PC-9 (cell line): Measurements from ENCODE around the gene EVC. TPM values are rescaled to one million over a fixed set of nuclear protein-coding genes. Genes with fewer than 3 reads are reported as not detected.

Experiments
- BruUV-seq: library from RNA; stranded (reverse); fragments of 400-500 nt; replicated peaks from 2 replicates; lab custom pipeline; 2021; lab: Mats Ljungman, UMichigan
- CTCF ChIA-PET: fragments of 300-600 bp; sonication (Branson Sonifier 250); formaldehyde crosslinking; loops from one replicate; lab custom pipeline; 2022; ENCODE audit warnings: antibody characterized with exemption; lab: Charles Lee
- POLR2A ChIA-PET: fragments of 300-600 bp; sonication (Branson Sonifier 250); formaldehyde crosslinking; loops from one replicate; lab custom pipeline; 2022; ENCODE audit warnings: antibody characterized with exemption; ENCODE audit not compliant: unreplicated experiment; lab: Charles Lee
- DNase-seq, 2 experiments: peaks; one replicate each; pipeline versions ENCODE4 v3.0.0 to v3.0.0-alpha.2; 2015 to 2022; ENCODE audit warnings: mixed read lengths in 1 of 2
- H2AFZ ChIP-seq: fragments of 200-600 bp; sonication (generic); 2 replicates; pipeline ENCODE4 v1.8.1; 2017; ENCODE audit warnings: antibody characterized with exemption
- H3F3A ChIP-seq: fragments of 200-600 bp; sonication (generic); 2 replicates; pipeline ENCODE4 v1.8.1; 2017; ENCODE audit warnings: antibody characterized with exemption, mild to moderate bottlenecking, low read depth; ENCODE audit not compliant: insufficient read depth
- H3K27ac ChIP-seq: fragments of 200-600 bp; sonication (generic); 2 replicates; pipeline ENCODE4 v1.6.1; 2016; ENCODE audit warnings: mixed run types
- H3K27me3 ChIP-seq: fragments of 200-600 bp; sonication (generic); 2 replicates; pipeline ENCODE4 v1.6.1; 2016; ENCODE audit warnings: low read depth, mixed run types; ENCODE audit not compliant: insufficient read depth
- H3K36me3 ChIP-seq: fragments of 200-600 bp; sonication (generic); 2 replicates; pipeline ENCODE4 v1.6.1; 2016; ENCODE audit warnings: low read depth, mixed run types
- H3K4me1 ChIP-seq: fragments of 200-600 bp; sonication (generic); replicated peaks from 2 replicates; pipeline ENCODE4 v1.6.1; 2016; ENCODE audit warnings: mixed run types; ENCODE audit not compliant: insufficient read depth
- H3K4me2 ChIP-seq: fragments of 200-600 bp; sonication (generic); 2 replicates; pipeline ENCODE4 v1.6.1; 2017; ENCODE audit warnings: mixed run types
- H3K4me3 ChIP-seq: fragments of 200-600 bp; sonication (generic); 2 replicates; pipeline ENCODE4 v1.6.1; 2016; ENCODE audit warnings: mixed run types
- H3K79me2 ChIP-seq: fragments of 200-600 bp; sonication (generic); 2 replicates; pipeline ENCODE4 v1.6.1; 2017; ENCODE audit warnings: low read depth, mixed run types
- H3K9me2 ChIP-seq: fragments of 200-600 bp; sonication (generic); 2 replicates; pipeline ENCODE4 v1.8.1; 2017; ENCODE audit warnings: mild to moderate bottlenecking; ENCODE audit not compliant: insufficient read depth
- H3K9me3 ChIP-seq: fragments of 200-600 bp; sonication (generic); 2 replicates; pipeline ENCODE4 v1.8.1; 2016; ENCODE audit warnings: low read depth; ENCODE audit not compliant: insufficient read depth
- H4K20me1 ChIP-seq: fragments of 200-600 bp; sonication (generic); 2 replicates; pipeline ENCODE4 v1.8.1; 2017; ENCODE audit not compliant: insufficient read depth
- EZH2 ChIP-seq: fragments of 200-600 bp; sonication (generic); IDR thresholded peaks from 2 replicates; pipeline ENCODE4 v1.8.0; 2017; ENCODE audit warnings: antibody characterized with exemption, low read depth
- intact Hi-C: fragments of 100-400 bp; cut with micrococcal nuclease; formaldehyde crosslinking; loops from one replicate; pipeline ENCODE4 v1.10.0; 2022; ENCODE audit not compliant: unreplicated experiment
- total RNA-seq: library from RNA; stranded (reverse); gene quantifications from 2 replicates; pipeline ENCODE4 v1.2.3, GENCODE V29; 2021
- TF ChIP-seq, protein P1 (sequence below): fragments of 200-600 bp; sonication (generic); conservative IDR thresholded peaks from 2 replicates; pipeline ENCODE4 v1.6.1; 2017; ENCODE audit warnings: mixed run types, antibody characterized with exemption, mild to moderate bottlenecking, moderate library complexity

The EVC gene
- total RNA-seq, 1 experiment from 2014 or later = 14.0 TPM

DNA sequence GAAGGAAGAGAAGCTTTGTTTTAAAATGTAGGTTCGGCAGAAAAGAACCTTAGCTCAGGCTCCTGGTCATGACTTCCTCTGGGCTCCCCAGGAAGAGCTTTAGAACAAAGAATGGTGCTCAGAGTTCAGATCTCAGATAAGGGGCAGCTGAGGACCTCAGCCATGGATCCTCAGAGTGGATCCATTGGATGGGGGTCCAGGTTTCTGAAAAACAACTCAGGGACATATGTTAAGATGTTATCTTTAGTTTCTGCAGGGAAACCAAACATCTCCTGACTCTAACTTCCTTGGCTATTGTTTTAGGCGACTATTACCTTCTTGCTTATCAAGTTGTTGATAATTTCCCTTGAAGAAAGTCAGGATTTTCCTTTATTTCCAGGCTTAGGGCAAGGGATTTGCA lies 5.4 kb downstream of the EVC start:
- 0 out of 2 replicates have a peak, but pooled peaks cover 6% of the 10 kb centered on the region for H3K79me2 ChIP-seq
- BruUV-seq = no TSS peak

DNA sequence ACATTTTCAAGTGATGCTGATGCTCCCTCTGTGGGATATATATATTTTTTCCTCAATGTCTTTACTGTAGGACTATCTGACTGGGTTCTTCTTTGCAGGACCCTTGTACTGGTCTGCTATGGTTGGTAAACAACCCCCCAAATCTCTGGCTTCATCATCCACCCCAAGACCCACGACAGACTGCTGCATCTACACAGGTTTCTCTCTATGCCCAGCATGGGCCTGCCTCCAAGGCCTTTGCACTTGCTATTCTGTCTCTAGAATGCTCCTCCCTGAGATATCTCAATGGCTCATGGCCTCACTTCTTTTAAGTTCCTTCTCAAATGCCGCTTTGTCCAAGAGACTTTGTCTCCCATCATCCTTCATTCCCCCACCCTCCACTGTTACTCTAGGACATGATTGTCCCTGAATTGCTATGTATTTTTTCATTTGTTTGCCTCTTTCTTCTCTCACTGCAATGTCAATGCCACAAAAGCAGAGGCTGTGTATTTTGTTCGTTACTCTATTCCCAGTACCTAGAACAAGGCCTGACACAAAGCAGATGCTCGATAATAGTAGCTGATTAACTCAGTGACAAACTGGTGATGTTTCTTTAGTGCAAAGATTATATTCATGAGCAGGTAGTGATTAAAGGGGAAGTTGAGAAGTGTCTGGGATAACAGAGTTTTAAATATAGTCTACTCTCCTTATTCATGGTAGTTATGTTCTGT lies 6.6 kb downstream of the EVC start:
- H3K36me3 ChIP-seq = no peaks in the 10 kb centered on the region
- H3K4me2 ChIP-seq = no peak overlapping the region
- BruUV-seq = no TSS peak
- H3K27ac ChIP-seq = no peak overlapping the region
- DNase-seq = no peak
- no peaks in the 10 kb centered on the region for H3K4me1 ChIP-seq
- TF ChIP-seq, protein P1, sequence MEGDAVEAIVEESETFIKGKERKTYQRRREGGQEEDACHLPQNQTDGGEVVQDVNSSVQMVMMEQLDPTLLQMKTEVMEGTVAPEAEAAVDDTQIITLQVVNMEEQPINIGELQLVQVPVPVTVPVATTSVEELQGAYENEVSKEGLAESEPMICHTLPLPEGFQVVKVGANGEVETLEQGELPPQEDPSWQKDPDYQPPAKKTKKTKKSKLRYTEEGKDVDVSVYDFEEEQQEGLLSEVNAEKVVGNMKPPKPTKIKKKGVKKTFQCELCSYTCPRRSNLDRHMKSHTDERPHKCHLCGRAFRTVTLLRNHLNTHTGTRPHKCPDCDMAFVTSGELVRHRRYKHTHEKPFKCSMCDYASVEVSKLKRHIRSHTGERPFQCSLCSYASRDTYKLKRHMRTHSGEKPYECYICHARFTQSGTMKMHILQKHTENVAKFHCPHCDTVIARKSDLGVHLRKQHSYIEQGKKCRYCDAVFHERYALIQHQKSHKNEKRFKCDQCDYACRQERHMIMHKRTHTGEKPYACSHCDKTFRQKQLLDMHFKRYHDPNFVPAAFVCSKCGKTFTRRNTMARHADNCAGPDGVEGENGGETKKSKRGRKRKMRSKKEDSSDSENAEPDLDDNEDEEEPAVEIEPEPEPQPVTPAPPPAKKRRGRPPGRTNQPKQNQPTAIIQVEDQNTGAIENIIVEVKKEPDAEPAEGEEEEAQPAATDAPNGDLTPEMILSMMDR = no peak
- no peak for TF ChIP-seq EZH2
- no peak overlapping the region for H3K4me3 ChIP-seq
- H3K9me3 ChIP-seq = no peaks in the 10 kb centered on the region
- no peaks in the 10 kb centered on the region for H3K9me2 ChIP-seq
- intact Hi-C loops = no loop called here
- H4K20me1 ChIP-seq = no peaks in the 10 kb centered on the region
- no peak overlapping the region for H2AFZ ChIP-seq
- no peaks in the 10 kb centered on the region for H3F3A ChIP-seq
- no peaks in the 10 kb centered on the region for H3K27me3 ChIP-seq
- ChIA-PET CTCF (no interaction called here), POLR2A (no interaction called here)
- H3K79me2 ChIP-seq = no peaks in the 10 kb centered on the region

More for the DNA sequence above, 5.4 kb downstream of the EVC start:
- Histone ChIP-seq H3K27ac (no peak overlapping the region), H3F3A (no peaks in the 10 kb centered on the region), H3K4me1 (0 out of 2 replicates have a peak, but pooled peaks cover 3% of the 10 kb centered on the region), H2AFZ (no peak overlapping the region), H3K4me2 (no peak overlapping the region), H3K9me2 (no peaks in the 10 kb centered on the region), H3K9me3 (no peaks in the 10 kb centered on the region), H3K36me3 (no peaks in the 10 kb centered on the region), H4K20me1 (no peaks in the 10 kb centered on the region), H3K27me3 (no peaks in the 10 kb centered on the region), H3K4me3 (no peak overlapping the region)
- intact Hi-C loops = no loop called here
- ChIA-PET POLR2A (no interaction called here), CTCF (no interaction called here)
- DNase-seq = no peak
- TF ChIP-seq, protein P1 = no peak
- TF ChIP-seq EZH2 = no peak

DNA sequence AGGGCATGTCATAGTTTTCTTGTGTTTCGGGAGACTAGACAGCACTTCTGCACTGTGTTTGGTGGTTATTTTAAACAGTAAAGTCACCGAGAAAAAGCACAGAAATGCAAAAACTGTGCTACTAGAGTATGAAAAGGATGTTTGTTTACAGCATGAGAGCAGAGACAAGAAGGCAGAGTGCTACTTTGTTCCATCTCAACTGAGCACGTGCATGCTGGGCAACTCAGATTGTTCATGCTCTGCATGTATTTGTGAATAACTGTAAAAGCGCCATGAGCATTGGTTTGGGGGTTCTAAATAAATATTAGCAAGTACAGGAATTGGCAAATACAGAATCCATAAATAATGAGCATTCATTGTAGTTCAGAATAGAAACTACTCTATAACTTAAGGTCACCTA lies 7.4 kb downstream of the EVC start:
- no peaks in the 10 kb centered on the region for H3K79me2 ChIP-seq
- H3F3A ChIP-seq = no peaks in the 10 kb centered on the region
- no peak overlapping the region for H3K4me2 ChIP-seq
- no peak overlapping the region for H3K27ac ChIP-seq
- no peaks in the 10 kb centered on the region for H3K9me3 ChIP-seq
- H3K27me3 ChIP-seq = no peaks in the 10 kb centered on the region
- H3K4me1 ChIP-seq = no peaks in the 10 kb centered on the region
- ChIA-PET CTCF (no interaction called here), POLR2A (no interaction called here)
- intact Hi-C loops = no loop called here
- no peaks in the 10 kb centered on the region for H3K36me3 ChIP-seq
- no TSS peak for BruUV-seq
- DNase-seq = no peak
- TF ChIP-seq EZH2 = no peak
- TF ChIP-seq, protein P1 = no peak
- H3K9me2 ChIP-seq = no peaks in the 10 kb centered on the region
- H3K4me3 ChIP-seq = no peak overlapping the region
- H2AFZ ChIP-seq = no peak overlapping the region
- no peaks in the 10 kb centered on the region for H4K20me1 ChIP-seq
